ENCODE measurements around the gene CCDC6. TPM values are rescaled to one million over a fixed set of nuclear protein-coding genes. Genes with fewer than 3 reads are reported as not detected.
A peak's percentile ranks its signal among the peaks of the same experiment; 100 is the strongest.

The CCDC6 gene
- total RNA-seq, 4 donors from 2014 or later, result 20.1 to 30.6 (median 24.1) TPM

- Histone ChIP-seq H3K9me3 (no peaks in the 10 kb centered on the region), H3K27me3 (no peaks in the 10 kb centered on the region), H3K27ac (peak overlapping the region in 1 of 4 donors; percentile 30), H3K4me1 (peaks cover 0 to 78% (median 20%) of the 10 kb centered on the region in 4 donors), H3K4me3 (no peak overlapping the region), H3K36me3 (peaks cover 0 to 11% (median 0%) of the 10 kb centered on the region in 3 donors)
- 46 to 52% methylated on average over 4 of the region's 4 CpGs for WGBS, 2 donors
- no peak for DNase-seq (ENCODE audit: low spot score in 2 of 2)
- no peak for TF ChIP-seq POLR2A (IDR thresholded peaks at IDR 0.05)
- no peak for TF ChIP-seq CTCF (IDR thresholded peaks at IDR 0.05)
- TF ChIP-seq EP300 (IDR thresholded peaks at IDR 0.05), result no peak
These were observed 12.2 kb downstream of the CCDC6 start for GRCh38 chr10:59894114-59894513.

GRCh38 chr10:59892697-59893096 lies 13.7 kb downstream of the CCDC6 start:
- Histone ChIP-seq H3K27me3 (no peaks in the 10 kb centered on the region), H3K4me3 (no peak overlapping the region), H3K4me1 (peaks cover 0 to 76% (median 13%) of the 10 kb centered on the region in 4 donors), H3K9me3 (no peaks in the 10 kb centered on the region), H3K27ac (no peak overlapping the region), H3K36me3 (peaks cover 0 to 22% (median 0%) of the 10 kb centered on the region in 3 donors)
- DNase-seq (ENCODE audit: low spot score in 2 of 2), result no peak
- TF ChIP-seq POLR2A (IDR thresholded peaks at IDR 0.05) (no peak), CTCF (IDR thresholded peaks at IDR 0.05) (no peak), EP300 (IDR thresholded peaks at IDR 0.05) (no peak)
- 70 to 75% methylated on average over 3 of the region's 3 CpGs for WGBS, 2 donors

- H3K27me3 ChIP-seq, result no peaks in the 10 kb centered on the region
- DNase-seq (ENCODE audit: low spot score in 2 of 2), result no peak
- 79% methylated on average over 4 of the region's 4 CpGs for WGBS, 2 donors
- no peak for TF ChIP-seq EP300 (IDR thresholded peaks at IDR 0.05)
- TF ChIP-seq POLR2A (IDR thresholded peaks at IDR 0.05), result no peak
- no peak for TF ChIP-seq CTCF (IDR thresholded peaks at IDR 0.05)
- H3K4me1 ChIP-seq, result peaks cover 0 to 78% (median 15%) of the 10 kb centered on the region in 4 donors
- no peaks in the 10 kb centered on the region for H3K9me3 ChIP-seq
- H3K4me3 ChIP-seq, result no peak overlapping the region
- H3K36me3 ChIP-seq, result peaks cover 0 to 22% (median 0%) of the 10 kb centered on the region in 3 donors
- H3K27ac ChIP-seq, result no peak overlapping the region
These were observed 14.4 kb downstream of the CCDC6 start for GRCh38 chr10:59891936-59892335.

GRCh38 chr10:59891349-59891748 lies 15.0 kb downstream of the CCDC6 start:
- no peaks in the 10 kb centered on the region for H3K27me3 ChIP-seq
- 63 to 75% methylated on average over 3 of the region's 3 CpGs for WGBS, 2 donors
- no peak for DNase-seq (ENCODE audit: low spot score in 2 of 2)
- H3K27ac ChIP-seq, result no peak overlapping the region
- no peaks in the 10 kb centered on the region for H3K9me3 ChIP-seq
- H3K4me1 ChIP-seq, result peaks cover 0 to 78% (median 17%) of the 10 kb centered on the region in 4 donors
- TF ChIP-seq EP300 (IDR thresholded peaks at IDR 0.05), result no peak
- no peak for TF ChIP-seq POLR2A (IDR thresholded peaks at IDR 0.05)
- TF ChIP-seq CTCF (IDR thresholded peaks at IDR 0.05), result no peak
- H3K36me3 ChIP-seq, result peaks cover 0 to 22% (median 0%) of the 10 kb centered on the region in 3 donors
- no peak overlapping the region for H3K4me3 ChIP-seq

- Histone ChIP-seq H3K9me3 (no peaks in the 10 kb centered on the region), H3K27me3 (no peaks in the 10 kb centered on the region), H3K4me3 (no peak overlapping the region), H3K36me3 (peaks cover 0 to 22% (median 0%) of the 10 kb centered on the region in 3 donors), H3K27ac (no peak overlapping the region), H3K4me1 (peaks cover 0 to 58% (median 10%) of the 10 kb centered on the region in 4 donors)
- no peak for TF ChIP-seq CTCF (IDR thresholded peaks at IDR 0.05)
- TF ChIP-seq POLR2A (IDR thresholded peaks at IDR 0.05), result no peak
- no peak for TF ChIP-seq EP300 (IDR thresholded peaks at IDR 0.05)
- DNase-seq (ENCODE audit: low spot score in 2 of 2), result no peak
- WGBS, 2 donors, result 76 to 86% methylated on average over 4 of the region's 4 CpGs
These were observed 17.4 kb downstream of the CCDC6 start for GRCh38 chr10:59888781-59889435.
